GM19193 (cell line): Measurements from ENCODE around the gene ABLIM1.

ENCODE experiments used
- POLR2A ChIP-seq: IDR thresholded peaks from 4 replicates; pipeline ENCODE4 v1.6.1; 2011; ENCODE audit not compliant: insufficient read depth, insufficient read length; ENCODE audit errors: extremely low read depth

ABLIM1 gene

GRCh38 chr10:114561008-114561523 is 97.0 kb downstream of the ABLIM1 start:
- no peak for TF ChIP-seq POLR2A

DNA sequence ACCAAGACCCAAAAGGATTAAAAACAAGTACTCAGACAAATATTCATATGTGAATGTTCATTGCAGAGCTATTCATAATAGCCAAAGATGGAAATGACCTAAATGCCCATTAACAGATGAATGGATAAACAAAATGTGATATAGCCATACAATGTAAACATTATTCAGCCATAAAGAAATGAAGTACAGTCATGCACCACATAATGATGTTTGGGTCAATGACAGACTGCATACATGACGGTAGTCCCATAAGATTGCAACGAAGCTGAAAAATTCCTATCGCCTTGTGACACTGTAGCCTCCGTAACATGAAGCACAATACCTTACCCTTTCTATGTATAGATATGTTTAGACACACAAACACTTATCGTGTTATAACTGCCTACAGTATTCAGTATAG is 97.9 kb downstream of the ABLIM1 start:
- no peak for TF ChIP-seq POLR2A

DNA sequence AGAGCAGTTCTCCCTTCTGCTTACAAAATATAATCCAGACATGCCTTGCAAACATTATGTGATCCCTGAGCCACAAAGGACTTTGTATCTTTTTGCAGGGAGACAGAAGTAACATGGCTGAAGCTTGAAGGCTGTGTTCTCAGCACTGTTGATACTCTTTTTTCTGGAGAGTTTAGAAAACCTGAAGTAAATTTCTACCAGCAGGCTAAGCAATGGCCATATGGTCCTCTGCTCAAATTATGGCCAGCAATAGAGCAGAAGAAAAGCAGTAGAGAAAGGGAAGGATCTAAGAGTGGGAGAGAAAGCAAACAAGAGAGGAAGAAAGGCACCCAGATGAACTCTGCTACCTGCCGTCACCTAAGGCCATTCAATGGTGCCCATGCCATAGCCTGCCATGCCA is 98.4 kb downstream of the ABLIM1 start:
- TF ChIP-seq POLR2A = no peak

DNA sequence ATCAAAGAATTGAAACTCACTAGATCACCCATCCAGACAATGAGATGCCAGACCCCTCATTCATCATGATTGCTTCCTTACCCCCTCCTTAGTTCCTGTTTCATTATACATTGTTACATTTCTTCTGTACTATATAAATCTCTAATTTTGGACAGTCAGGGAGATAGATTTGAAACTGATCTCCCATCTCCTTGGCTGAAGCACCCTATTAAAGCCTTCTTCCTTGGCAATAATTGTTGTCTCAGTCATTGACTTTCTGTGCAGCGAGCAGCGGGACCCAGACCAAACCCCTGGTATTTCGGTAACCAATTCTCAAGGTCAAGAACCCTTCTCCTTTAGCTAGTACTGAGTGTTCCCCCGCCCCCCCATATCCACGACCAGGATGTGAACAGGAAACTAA is 100.2 kb downstream of the ABLIM1 start:
- no peak for TF ChIP-seq POLR2A

- TF ChIP-seq POLR2A = no peak
Measured at GRCh38 chr10:114556236-114557122, 101.6 kb downstream of the ABLIM1 start.

- TF ChIP-seq POLR2A = no peak
Measured at GRCh38 chr10:114553436-114553835, 104.6 kb downstream of the ABLIM1 start.

- no peak for TF ChIP-seq POLR2A
Measured at GRCh38 chr10:114552050-114552449, 106.0 kb downstream of the ABLIM1 start.

DNA sequence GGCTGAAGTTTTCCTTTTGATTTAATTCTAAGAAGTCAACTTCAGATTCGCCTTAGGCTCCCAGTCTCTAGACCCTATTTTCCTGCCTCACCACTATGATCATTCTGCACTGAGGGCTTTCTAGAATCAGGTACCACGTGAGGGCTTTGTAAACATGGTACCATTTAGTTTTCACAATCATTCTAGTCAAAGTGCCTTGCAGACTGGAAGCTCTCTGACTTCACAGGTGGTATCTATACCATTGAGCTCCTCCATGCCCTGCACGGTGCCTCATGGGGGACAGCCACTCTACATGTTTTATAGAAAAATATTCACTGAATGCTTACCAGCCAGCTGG is 106.5 kb downstream of the ABLIM1 start:
- no peak for TF ChIP-seq POLR2A

DNA sequence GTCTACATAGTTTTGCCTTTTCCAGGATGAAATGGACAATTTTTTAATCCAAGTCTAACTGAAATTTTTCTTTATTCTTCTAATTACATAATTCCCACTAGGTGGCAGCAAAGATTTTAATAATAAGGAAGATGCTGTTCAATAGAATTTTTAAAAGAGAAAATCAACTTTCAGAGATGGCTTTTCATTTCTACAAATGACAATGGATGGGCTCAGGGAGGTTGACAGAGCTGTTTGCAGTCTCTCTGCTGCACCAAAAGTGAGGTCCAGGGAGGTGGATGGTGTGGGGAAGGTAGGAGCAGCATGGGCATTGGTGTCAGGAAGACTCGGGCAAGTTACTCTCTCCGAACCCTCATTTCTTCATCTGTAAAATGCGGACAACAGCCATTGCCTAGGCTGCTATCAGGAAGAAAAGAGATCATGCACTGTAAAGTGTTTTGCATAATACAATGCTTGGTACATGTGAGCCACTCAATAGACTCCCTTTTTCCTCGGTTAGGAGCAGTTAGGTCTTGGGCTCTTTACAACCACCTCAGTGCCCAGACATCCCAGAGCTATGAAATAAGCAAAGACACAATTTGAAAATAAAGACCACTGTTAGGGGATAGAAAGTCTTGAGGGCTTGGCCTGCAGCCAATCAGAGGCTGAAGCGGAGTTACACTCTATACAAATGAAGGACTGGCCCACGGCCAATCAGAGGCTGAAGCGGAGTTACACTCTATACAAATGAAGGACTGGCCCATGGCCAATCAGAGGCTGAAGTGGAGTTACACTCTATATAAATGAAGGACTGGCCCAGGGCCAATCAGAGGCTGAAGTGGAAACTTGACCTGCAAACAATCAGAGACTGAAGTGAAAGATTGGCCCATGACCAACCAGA is 107.1 kb downstream of the ABLIM1 start:
- TF ChIP-seq POLR2A = no peak

- TF ChIP-seq POLR2A = no peak
Measured at GRCh38 chr10:114548662-114549061, 109.4 kb downstream of the ABLIM1 start.

- TF ChIP-seq POLR2A = no peak
Measured at GRCh38 chr10:114547514-114547913, 110.6 kb downstream of the ABLIM1 start.

GRCh38 chr10:114547056-114547455 is 111.0 kb downstream of the ABLIM1 start:
- TF ChIP-seq POLR2A = no peak

DNA sequence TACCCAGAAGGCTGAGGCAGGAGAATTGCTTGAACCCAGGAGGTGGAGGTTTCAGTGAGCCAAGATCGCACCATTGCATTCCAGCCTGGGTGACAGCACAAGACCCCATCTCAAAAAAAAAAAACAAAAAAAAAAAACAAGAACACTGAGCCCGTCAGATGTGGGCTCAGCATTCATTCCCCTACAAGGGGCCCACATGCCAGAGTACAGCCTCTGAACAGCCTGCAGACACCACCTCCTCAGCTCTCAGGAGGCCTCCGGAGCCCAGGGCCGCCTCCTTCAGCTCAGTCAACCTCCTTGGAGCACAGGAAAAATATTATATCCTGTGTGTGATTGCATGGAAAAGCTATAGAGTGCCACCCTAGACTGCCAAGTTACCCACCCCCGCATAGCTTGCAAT is 112.3 kb downstream of the ABLIM1 start:
- TF ChIP-seq POLR2A = no peak

DNA sequence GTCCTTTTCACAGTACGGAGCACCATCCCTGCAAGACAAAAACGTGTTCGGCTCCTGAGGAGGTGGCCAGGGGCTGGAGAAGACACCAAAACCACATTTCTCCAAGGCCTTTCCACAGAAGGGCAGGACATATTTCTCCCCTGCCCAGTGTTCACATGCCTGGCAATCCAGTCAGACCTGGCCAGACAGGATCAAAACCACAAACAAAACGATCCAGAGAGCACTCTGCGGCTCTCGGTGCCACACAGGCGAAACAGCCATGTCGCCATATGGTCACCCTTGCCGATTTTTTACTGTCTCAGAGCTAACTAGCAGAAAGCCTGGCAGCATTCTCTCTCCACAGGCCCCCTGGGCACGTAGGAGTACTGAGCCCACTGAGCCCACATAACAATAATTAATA is 113.0 kb downstream of the ABLIM1 start:
- no peak for TF ChIP-seq POLR2A

GRCh38 chr10:114544045-114544659 is 113.9 kb downstream of the ABLIM1 start:
- no peak for TF ChIP-seq POLR2A
